GM18502 (cell line): ENCODE measurements around the gene SEC23IP.
A peak's percentile ranks its signal among the peaks of the same experiment; 100 is the strongest.
"Not testable (repeated sequence)": the region's sequence is repeated elsewhere in the genome, so short reads cannot be mapped to it uniquely, and the experiment has no call there.

Experiments used
- ATAC-seq: cut with Tn5 transposase; IDR thresholded peaks from one replicate; pipeline ENCODE4 v1.9.1; 2021; ENCODE audit warnings: mild to moderate bottlenecking; ENCODE audit not compliant: unreplicated experiment, poor library complexity

Gene SEC23IP

DNA sequence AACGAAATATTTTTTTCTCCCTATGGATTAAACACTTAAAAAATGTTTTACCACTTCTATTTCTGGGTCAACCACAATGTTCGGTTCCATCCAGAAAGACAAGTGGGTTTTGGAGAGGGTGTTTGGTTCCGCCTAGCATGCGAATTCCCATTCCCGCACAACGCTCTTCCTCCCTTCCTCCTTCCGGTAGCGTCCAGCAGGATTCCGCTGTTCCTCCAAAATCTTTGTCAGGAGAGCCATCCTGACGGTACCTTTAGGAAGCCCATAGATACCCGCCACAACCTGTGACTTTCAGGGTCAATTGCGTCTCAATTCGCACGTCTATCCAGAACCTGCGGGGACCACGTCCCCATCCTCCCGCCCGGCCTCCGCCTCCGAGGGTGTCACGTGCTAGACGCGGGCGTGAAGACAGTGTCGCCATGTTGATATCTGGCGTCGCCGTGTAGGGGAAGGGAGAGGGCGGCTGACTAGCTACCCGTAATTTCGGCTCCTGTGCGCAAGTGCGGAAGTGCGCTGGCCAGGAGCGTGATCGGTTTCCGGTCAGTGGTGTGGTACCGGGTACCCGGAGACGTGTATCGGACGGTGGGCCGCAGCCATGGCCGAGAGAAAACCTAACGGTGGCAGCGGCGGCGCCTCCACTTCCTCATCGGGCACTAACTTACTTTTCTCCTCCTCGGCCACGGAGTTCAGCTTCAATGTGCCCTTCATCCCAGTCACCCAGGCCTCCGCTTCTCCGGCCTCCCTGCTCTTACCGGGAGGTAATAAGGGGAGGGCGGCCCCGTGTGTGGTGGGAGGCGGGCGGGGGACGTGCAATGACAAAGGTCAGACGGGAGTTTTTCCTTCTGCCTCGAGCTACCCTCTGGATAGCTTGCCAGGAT is at the start of gene SEC23IP:
SEC23IP (plus strand) TSS at position 543 of the 878 bp plus-strand sequence; CDS start at position 596, 53 bp downstream.
- ATAC-seq: peak; percentile 99

- ATAC-seq: no peak
These were observed 46.9 kb upstream of the SEC23IP start for GRCh38 chr10:119845656-119846055.

DNA sequence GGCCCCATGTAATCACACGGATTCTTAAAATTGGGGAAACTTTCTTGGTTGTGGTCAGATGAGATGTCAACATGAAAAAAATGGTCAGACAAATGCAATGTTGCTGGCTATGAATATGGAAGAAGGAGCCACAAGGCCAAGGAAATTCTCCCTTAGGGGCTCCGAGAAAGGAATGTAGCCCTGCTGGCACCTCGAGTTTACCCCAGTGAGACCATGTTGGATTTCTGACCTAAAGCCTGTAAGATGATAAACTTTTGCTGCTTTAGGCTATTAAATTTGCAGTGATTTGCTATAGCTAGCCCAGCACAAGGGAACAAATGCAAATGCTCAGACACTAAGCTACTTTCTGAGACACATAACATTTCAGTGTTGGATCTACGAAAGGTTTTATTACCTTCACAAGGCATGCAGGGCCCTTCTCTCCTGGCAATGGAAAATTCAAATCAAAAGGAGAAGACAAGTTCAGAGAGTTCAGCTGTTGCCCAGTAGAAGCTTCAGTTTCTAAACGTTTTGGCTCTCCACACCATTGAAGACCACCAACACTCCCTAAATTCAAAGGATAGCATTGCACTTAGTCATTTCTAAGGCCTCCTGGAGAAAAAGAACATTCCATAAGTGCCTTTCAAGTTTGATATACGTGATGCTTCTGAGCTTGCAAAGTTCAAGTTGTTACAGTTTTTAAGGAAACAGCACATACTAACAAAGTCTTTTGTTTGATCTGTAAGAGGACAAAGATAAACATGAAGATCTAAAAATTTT is 43.3 kb upstream of the SEC23IP start:
- no peak for ATAC-seq

- ATAC-seq: no peak
These were observed 42.6 kb upstream of the SEC23IP start for GRCh38 chr10:119849944-119850343.

- ATAC-seq: no peak
These were observed 40.3 kb upstream of the SEC23IP start for GRCh38 chr10:119852277-119852676.

DNA sequence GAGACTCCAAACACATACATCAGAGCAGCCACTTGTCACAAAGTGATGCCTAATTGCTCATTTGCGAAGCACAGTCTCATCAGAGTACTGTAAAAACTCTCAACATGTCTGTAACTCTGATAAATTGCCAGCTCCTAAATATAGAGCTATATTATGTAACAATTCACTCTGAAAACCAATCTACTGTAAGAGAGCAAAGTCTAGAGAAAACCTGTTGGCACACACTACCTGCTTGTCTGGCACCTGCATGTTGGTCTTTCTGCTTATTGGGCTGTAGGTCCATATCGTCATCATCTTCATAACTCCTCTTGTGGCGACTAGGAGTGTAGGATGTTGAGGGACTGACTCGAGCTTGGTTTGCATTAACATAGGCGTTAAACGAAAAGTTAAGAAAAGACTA is 39.7 kb upstream of the SEC23IP start:
- no peak for ATAC-seq

GRCh38 chr10:119853574-119853973 is 39.0 kb upstream of the SEC23IP start:
- ATAC-seq: no peak

DNA sequence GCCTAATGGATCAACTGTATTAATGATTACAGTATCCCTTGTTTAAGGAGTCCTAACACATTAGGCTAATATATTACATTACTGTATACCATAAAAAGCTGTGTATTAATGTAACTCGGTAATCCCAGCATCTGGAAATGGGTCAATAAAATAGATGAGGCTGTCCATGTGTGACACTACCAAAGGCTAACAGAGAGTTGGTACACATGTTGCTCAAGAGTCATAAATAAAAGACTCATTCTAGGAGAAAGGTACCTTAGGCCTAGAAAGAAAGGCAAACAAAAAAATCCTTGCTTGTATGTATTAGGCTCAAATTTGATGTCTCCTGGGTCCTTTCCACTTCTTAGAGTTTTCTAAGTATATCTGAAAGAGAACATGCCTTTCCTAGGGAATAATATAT is 34.5 kb upstream of the SEC23IP start:
- ATAC-seq: no peak

DNA sequence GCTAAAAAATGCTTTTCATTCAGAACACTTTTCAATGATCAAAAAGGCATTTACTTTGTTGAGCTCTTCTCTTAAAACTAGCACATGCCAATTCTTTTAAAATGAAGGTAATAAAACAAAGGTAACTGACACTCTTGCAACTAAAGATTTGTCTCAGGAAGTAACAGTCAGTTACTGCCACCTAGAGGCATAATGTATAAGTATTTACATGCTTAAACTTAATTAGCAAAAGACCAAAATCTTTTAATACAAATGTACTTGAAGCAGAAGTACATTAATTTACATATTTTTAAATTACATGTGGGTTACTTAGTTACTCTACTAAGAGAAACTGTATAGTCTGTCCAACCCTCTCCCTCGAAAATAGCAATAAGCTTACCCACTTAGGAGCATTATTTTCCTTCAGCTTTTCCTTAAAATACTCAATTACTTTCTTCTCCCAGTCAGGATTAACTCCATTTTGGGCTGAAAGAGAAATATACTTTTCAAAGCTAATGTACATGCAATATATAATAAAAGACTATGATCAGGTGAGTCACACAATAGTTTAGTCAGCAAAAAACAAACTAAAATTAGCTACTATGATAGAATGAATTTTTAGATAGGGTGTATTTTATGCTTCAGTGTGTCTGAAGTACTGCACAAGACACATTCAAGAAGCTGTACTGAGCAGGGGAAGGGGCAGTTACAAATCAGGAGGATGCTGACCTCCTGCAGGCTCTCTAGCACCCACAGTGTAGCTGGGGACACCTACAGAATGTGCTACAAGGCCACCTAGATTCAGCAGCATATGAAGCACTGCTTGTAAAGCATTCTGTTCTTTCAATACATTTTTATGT is 32.9 kb upstream of the SEC23IP start:
- no peak for ATAC-seq

- no peak for ATAC-seq
These were observed 31.5 kb upstream of the SEC23IP start for GRCh38 chr10:119860866-119861607.

DNA sequence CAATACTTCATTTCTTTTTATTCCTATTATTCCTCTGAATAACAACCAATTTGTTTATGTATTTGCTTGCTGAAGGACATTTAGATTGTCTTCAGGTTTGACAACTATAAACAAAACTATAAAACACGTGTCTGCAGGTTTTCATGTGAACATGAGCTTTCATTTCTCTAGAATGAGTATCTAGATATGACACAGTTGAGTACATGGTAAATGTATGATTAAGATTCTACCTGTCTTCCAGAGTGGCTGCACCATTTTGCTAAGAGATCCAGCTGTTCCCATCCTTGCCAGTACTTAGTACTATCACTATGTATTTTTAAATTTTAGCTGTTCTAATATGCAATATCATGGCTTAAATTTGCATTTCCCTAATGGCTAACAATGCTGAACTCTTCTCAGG is 30.0 kb upstream of the SEC23IP start:
- no peak for ATAC-seq

DNA sequence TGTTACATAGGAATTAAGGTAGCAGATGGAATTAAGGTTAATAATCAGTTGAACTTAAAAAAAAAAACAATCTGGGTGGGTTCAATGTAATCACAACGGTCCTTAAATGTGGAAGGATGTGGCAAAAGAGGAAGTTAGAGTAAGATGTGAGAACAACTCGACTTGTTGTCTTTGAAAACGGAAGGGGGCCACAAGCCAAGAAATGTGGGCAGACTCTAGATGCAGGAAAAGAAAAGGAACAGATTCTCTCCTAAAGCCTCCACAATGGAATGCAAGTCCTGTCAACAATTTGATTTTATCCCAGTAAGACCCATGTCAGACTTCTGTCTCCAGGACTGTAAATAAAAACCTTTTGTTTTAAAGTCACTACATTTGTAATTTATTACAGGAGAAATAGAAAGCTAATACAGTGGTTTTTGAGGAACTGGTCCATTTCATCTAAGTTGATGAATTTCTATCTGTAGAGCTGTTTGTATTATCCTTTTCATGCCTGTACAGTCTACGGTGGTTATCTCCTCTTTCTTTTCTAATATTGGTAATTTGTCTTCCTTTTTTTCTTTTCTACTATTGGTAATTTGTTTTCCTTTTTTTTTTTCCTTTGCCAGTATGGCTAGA is 28.5 kb upstream of the SEC23IP start:
- ATAC-seq: no peak

DNA sequence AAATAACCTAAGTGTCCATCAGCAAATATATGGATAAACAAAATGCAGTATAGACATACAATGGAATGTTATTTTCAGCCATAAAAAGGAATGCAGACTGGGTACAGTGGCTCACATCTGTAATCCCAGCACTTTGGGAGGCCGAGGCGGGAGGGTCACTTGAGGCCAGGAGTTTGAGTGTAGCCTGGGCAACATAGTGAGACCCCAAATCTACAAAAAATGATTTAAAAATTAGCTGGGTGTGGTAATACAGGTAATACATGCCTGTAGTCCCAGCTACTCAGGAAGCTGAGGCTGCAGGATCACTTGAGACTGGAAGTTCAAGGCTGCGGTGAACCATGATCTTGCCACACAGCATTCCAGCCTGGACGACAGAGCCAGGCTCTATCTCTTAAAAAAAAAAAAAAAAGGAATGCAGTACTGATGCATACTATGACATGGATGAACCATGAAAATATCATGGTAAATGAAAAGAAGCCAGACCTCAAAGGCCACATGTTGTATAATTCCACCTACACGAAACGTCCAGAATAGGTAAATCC is 26.8 kb upstream of the SEC23IP start:
- ATAC-seq: no peak

DNA sequence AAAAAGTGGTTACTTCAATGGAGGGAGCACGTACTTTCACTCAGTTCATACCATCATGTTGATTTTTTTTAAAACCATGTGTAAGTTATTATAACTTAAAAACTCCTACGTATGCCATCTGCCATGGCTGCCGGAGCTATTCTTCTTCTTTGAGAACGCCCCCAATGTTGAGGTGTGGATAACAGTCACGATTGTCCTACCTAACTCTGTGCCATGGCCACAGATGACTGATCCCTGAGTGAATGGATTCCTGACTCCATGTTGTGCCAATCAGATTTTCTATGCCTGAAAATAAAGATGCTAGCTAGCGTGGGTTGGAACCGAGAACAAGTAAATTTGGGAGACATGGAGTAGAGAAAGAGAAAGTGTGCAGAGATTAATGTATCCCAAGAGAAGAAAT is 25.2 kb upstream of the SEC23IP start:
- no peak for ATAC-seq

- not testable (repeated sequence) for ATAC-seq
These were observed 23.1 kb upstream of the SEC23IP start for GRCh38 chr10:119869398-119869797.

DNA sequence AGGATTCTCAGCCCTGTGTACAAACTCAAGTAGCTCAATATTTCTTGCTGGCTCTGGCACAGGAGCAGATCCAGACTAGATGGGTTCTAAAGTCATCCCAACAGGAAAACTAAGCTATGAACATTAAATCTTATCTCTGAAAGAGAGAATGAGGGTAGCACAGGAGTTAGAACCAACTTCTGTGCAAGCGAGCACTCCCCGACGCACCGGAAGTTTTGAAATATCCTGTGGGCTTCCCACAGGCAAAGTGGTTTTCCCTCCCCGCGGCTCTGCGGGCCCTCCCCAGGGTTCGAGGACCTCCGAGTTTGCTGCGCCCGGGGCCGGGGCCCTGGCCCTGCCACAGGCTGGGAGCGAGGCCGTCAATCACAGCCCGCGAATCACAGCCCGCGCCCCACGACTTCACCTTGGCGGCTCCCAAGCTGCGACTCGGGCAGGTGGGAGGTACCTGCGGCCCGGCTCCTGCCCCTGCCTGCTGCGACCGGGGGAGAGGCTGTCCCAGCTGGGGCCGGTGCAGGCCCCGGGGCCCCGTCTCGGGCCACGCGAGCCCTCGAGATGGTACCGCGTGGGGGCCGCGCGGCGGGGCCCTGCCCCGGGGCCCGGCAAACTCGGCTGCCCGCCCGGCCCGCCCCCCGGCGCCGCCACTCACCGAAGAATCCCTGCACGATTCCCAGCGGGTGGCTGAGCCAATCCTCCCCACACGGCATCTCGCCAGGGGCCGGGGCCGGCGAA is 20.5 kb upstream of the SEC23IP start:
- peak; percentile 46 for ATAC-seq

DNA sequence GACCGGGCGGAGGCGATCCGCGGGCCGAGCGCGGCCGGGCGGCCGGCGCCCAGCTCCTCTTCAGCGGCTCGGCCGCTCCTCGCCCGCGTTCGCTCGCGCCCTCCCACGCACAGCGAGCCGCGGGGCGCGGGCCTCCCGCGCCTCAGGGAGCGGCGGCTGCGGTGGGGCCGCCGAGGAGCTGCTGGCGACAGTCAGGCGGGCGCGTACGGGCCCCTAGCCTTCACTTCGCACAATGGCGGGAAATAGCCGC is 20.0 kb upstream of the SEC23IP start, which contains the start of gene MCMBP:
MCMBP (minus strand) TSS at position 234 of the 250 bp plus-strand sequence. CDS start 259 bp downstream, outside the sequence.
- ATAC-seq: peak; percentile 29

- ATAC-seq: peak; percentile 81
These were observed 19.5 kb upstream of the SEC23IP start for GRCh38 chr10:119872860-119873681.
